Measurements from ENCODE around the gene TMEM59. TPM values are rescaled to one million over a fixed set of nuclear protein-coding genes. Genes with fewer than 3 reads are reported as not detected.

TMEM59 gene
- total RNA-seq, 1 donor from 2014 or later, result 103 TPM

GRCh38 chr1:54046671-54047383 is 6.2 kb downstream of the TMEM59 start:
- no peaks in the 10 kb centered on the region for H3K27me3 Mint-ChIP-seq
- TF ChIP-seq CTCF (IDR thresholded peaks at IDR 0.05), result no peak
- ChIA-PET POLR2A (no interaction called here), CTCF (no interaction called here)
- intact Hi-C loops (cut with micrococcal nuclease), result no loop called here
- peak overlapping the region; percentile 77 for H3K27ac Mint-ChIP-seq
- DNase-seq (no peak), ATAC-seq (ENCODE audit: low read depth) (no peak)
- peaks cover 40% of the 10 kb centered on the region for H3K4me1 Mint-ChIP-seq
- H3K36me3 Mint-ChIP-seq (ENCODE audit: low read depth), result peaks cover 39% of the 10 kb centered on the region
- no peaks in the 10 kb centered on the region for H3K9me3 Mint-ChIP-seq
- H3K4me3 Mint-ChIP-seq, result peak overlapping the region; percentile 61

GRCh38 chr1:54045496-54045895 is 7.5 kb downstream of the TMEM59 start:
- DNase-seq (no peak), ATAC-seq (ENCODE audit: low read depth) (no peak)
- Mint-ChIP-seq H3K36me3 (ENCODE audit: low read depth) (peaks cover 51% of the 10 kb centered on the region), H3K9me3 (no peaks in the 10 kb centered on the region), H3K4me3 (no peak overlapping the region), H3K27me3 (no peaks in the 10 kb centered on the region), H3K4me1 (peaks cover 38% of the 10 kb centered on the region), H3K27ac (no peak overlapping the region)
- CTCF ChIA-PET, result no interaction called here
- POLR2A ChIA-PET, result no interaction called here
- intact Hi-C loops (cut with micrococcal nuclease), result no loop called here
- TF ChIP-seq CTCF (IDR thresholded peaks at IDR 0.05), result no peak

- Mint-ChIP-seq H3K4me3 (no peak overlapping the region), H3K9me3 (no peaks in the 10 kb centered on the region), H3K36me3 (ENCODE audit: low read depth) (peaks cover 67% of the 10 kb centered on the region), H3K27ac (no peak overlapping the region), H3K27me3 (no peaks in the 10 kb centered on the region), H3K4me1 (peaks cover 13% of the 10 kb centered on the region)
- intact Hi-C loops (cut with micrococcal nuclease), result no loop called here
- ChIA-PET CTCF (no interaction called here), POLR2A (interaction anchor here (2.1 kb wide), 1 partner anchor 11 kb away, joined by 5 read pairs; the partner anchor contains the start of genes TCEANC2 and TMEM59)
- ATAC-seq (ENCODE audit: low read depth) (no peak), DNase-seq (no peak)
- no peak for TF ChIP-seq CTCF (IDR thresholded peaks at IDR 0.05)
These were observed 11.2 kb downstream of the TMEM59 start for GRCh38 chr1:54041806-54042205.

GRCh38 chr1:54037476-54037875 is 15.5 kb downstream of the TMEM59 start:
- no peak for TF ChIP-seq CTCF (IDR thresholded peaks at IDR 0.05)
- Mint-ChIP-seq H3K27ac (no peak overlapping the region), H3K36me3 (ENCODE audit: low read depth) (peaks cover 70% of the 10 kb centered on the region), H3K27me3 (no peaks in the 10 kb centered on the region), H3K9me3 (no peaks in the 10 kb centered on the region), H3K4me3 (no peak overlapping the region), H3K4me1 (peaks cover under 1% of the 10 kb centered on the region)
- ATAC-seq (ENCODE audit: low read depth), result no peak
- ChIA-PET POLR2A (no interaction called here), CTCF (no interaction called here)
- intact Hi-C loops (cut with micrococcal nuclease), result no loop called here
- no peak for DNase-seq

GRCh38 chr1:54028306-54029251 is 24.4 kb downstream of the TMEM59 start:
- Mint-ChIP-seq H3K27me3 (no peaks in the 10 kb centered on the region), H3K27ac (no peak overlapping the region), H3K36me3 (ENCODE audit: low read depth) (peaks cover 39% of the 10 kb centered on the region), H3K4me1 (peaks cover 9% of the 10 kb centered on the region), H3K4me3 (no peak overlapping the region), H3K9me3 (no peaks in the 10 kb centered on the region)
- intact Hi-C loops (cut with micrococcal nuclease), result no loop called here
- no peak for TF ChIP-seq CTCF (IDR thresholded peaks at IDR 0.05)
- no peak for ATAC-seq (ENCODE audit: low read depth)
- POLR2A ChIA-PET, result no interaction called here
- DNase-seq, result no peak
- CTCF ChIA-PET, result no interaction called here
